Measurements from ENCODE around the gene CREBBP. TPM values are rescaled to one million over a fixed set of nuclear protein-coding genes. Genes with fewer than 3 reads are reported as not detected.

CREBBP gene
- total and polyA plus RNA-seq, 2 experiments from 2014 or later, result 36.9 to 54.8 TPM

- no peak for TF ChIP-seq ZNF462 (CRISPR knock-in tag; IDR thresholded peaks at IDR 0.05)
- no peak for TF ChIP-seq JUNB (IDR thresholded peaks at IDR 0.05; ENCODE audit: unreplicated experiment)
- TF ChIP-seq CREB1 (CRISPR knock-in tag; IDR thresholded peaks at IDR 0.05; ENCODE audit: low read depth), result no peak
- no peak for TF ChIP-seq ZNF114 (CRISPR knock-in tag; IDR thresholded peaks at IDR 0.05)
- no peak for TF ChIP-seq ZNF331 (CRISPR knock-in tag; IDR thresholded peaks at IDR 0.05; ENCODE audit: low read depth)
These were observed 41.7 kb upstream of the CREBBP start (continued) for GRCh38 chr16:3922241-3922640.

GRCh38 chr16:3920206-3920605, 39.7 kb upstream of the CREBBP start:
- Mint-ChIP-seq H3K9me3 (peaks cover 24% of the 10 kb centered on the region), H3K4me3 (no peak overlapping the region), H3K27me3 (ENCODE audit: insufficient read depth, low read depth, poor library complexity) (peaks cover 2% of the 10 kb centered on the region), H3K27ac (no peak overlapping the region), H3K4me1 (peaks cover 10% of the 10 kb centered on the region), H3K36me3 (ENCODE audit: low read depth) (peaks cover 8% of the 10 kb centered on the region)
- DNase-seq (ENCODE audit: low spot score), result no peak
- Histone ChIP-seq H3K9me2 (ENCODE audit: insufficient read depth) (no peaks in the 10 kb centered on the region), H3K4me1 (ENCODE audit: insufficient read depth) (no peaks in the 10 kb centered on the region), H3K79me2 (replicated peaks; ENCODE audit: insufficient read depth) (no peaks in the 10 kb centered on the region), H4K20me1 (replicated peaks; ENCODE audit: insufficient read depth) (no peaks in the 10 kb centered on the region), H3K36me3 (ENCODE audit: insufficient read depth) (no peaks in the 10 kb centered on the region; the same call in 1 of the 2 replicates), H3K4me3 (no peak overlapping the region), H2AFZ (no peak overlapping the region), H3K27me3 (ENCODE audit: insufficient read depth) (no peaks in the 10 kb centered on the region), H3K27ac (ENCODE audit: low read depth) (no peak overlapping the region), H3F3A (replicated peaks; ENCODE audit: low read depth) (no peaks in the 10 kb centered on the region), H3K4me2 (no peak overlapping the region)
- no peak for ATAC-seq
- TF ChIP-seq ZNF462 (CRISPR knock-in tag; IDR thresholded peaks at IDR 0.05) (no peak), ZNF114 (CRISPR knock-in tag; IDR thresholded peaks at IDR 0.05) (no peak), CTCF (conservative IDR thresholded peaks at IDR 0.05; ENCODE audit: low read depth in 2 of 2) (no peak), EZH2phosphoT487 (IDR thresholded peaks at IDR 0.05; ENCODE audit: unreplicated experiment) (no peak), EZH2 (IDR thresholded peaks at IDR 0.05; ENCODE audit: low read depth, unreplicated experiment) (no peak), ZNF331 (CRISPR knock-in tag; IDR thresholded peaks at IDR 0.05; ENCODE audit: low read depth) (no peak)
